ENCODE results near the gene SDK2.

The SDK2 gene

GRCh38 chr17:73291260-73291801 is 352.9 kb downstream of the SDK2 start:
- H3K4me3 ChIP-seq (ENCODE audit: low read depth, low read length), result no peak overlapping the region
- TF ChIP-seq CTCF (conservative IDR thresholded peaks at IDR 0.05; ENCODE audit: low read depth, low read length), result no peak
- DNase-seq (ENCODE audit: low read depth), result peak; percentile 77

GRCh38 chr17:73290399-73291259 is 353.6 kb downstream of the SDK2 start:
- TF ChIP-seq CTCF (conservative IDR thresholded peaks at IDR 0.05; ENCODE audit: low read depth, low read length), result no peak
- DNase-seq (ENCODE audit: low read depth), result no peak
- no peak overlapping the region for H3K4me3 ChIP-seq (ENCODE audit: low read depth, low read length)

- no peak overlapping the region for H3K4me3 ChIP-seq (ENCODE audit: low read depth, low read length)
- no peak for DNase-seq (ENCODE audit: low read depth)
- TF ChIP-seq CTCF (conservative IDR thresholded peaks at IDR 0.05; ENCODE audit: low read depth, low read length), result no peak
Observed at GRCh38 chr17:73289549-73290254, 354.5 kb downstream of the SDK2 start.

- no peak for DNase-seq (ENCODE audit: low read depth)
- no peak overlapping the region for H3K4me3 ChIP-seq (ENCODE audit: low read depth, low read length)
- TF ChIP-seq CTCF (conservative IDR thresholded peaks at IDR 0.05; ENCODE audit: low read depth, low read length), result no peak
Observed at GRCh38 chr17:73288534-73289302, 355.5 kb downstream of the SDK2 start.

- peak; percentile 73 for DNase-seq (ENCODE audit: low read depth)
- no peak overlapping the region for H3K4me3 ChIP-seq (ENCODE audit: low read depth, low read length)
Observed at GRCh38 chr17:73286863-73287296, 357.4 kb downstream of the SDK2 start.

More at GRCh38 chr17:73286863-73287296, 357.4 kb downstream of the SDK2 start:
- no peak for TF ChIP-seq CTCF (conservative IDR thresholded peaks at IDR 0.05; ENCODE audit: low read depth, low read length)
